Iris pigment epithelial cell (primary cell): Measurements from ENCODE around the gene DBN1.

ENCODE experiments used
- DNase-seq: peaks from one replicate; pipeline ENCODE4 v3.0.0-alpha.2; 2011; ENCODE audit warnings: low read depth

Gene DBN1

DNA sequence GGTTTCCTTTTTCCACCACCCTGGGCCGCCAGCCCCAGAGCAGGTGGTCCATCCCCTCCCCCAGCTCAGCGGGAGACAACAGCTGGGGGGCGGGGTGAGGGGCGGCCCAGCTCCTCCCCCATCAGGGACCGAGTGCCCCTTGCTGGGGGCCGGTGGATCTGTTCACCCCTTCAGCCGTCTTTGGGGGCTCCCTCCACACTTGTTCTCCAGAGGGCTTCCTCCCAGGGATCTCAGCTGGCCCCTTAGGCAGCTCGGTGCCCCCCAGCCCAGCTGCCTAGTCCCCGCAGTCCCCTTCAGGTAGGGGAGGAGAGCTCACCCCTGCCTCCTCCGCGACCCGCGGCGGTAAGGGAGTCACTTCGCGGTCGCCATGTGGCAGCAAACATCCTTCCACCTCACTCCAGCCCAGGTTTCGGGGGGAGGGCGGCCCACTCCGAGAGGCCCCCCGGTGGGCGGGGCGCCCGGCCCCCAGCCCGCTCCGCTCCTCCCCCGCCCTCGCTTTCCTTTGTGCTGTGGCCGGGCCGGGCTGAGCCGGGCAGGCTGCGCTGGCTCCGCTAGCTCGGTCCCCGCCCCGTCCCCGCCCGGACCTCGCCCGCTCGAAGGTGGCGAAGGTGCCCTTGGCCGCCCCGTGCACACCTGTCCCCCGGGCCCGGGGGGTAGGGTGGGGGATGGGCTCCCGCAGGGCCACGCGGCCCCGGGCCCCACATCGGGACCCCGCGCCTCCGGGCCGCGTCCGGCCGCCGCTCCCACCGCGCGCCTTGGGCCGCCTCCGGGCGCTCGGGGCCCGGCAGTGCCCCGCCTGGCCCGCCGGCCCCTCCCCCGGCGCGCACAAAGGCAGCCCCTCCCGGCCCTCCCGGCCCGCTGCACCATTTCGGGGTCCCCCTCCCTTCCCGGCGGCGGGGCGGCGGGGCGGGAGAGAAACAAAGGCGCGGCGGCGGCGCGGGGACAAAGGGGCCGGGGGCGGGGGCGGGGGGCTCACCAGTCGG, 683 bp downstream of the DBN1 start:
- DNase-seq, result no peak

DNA sequence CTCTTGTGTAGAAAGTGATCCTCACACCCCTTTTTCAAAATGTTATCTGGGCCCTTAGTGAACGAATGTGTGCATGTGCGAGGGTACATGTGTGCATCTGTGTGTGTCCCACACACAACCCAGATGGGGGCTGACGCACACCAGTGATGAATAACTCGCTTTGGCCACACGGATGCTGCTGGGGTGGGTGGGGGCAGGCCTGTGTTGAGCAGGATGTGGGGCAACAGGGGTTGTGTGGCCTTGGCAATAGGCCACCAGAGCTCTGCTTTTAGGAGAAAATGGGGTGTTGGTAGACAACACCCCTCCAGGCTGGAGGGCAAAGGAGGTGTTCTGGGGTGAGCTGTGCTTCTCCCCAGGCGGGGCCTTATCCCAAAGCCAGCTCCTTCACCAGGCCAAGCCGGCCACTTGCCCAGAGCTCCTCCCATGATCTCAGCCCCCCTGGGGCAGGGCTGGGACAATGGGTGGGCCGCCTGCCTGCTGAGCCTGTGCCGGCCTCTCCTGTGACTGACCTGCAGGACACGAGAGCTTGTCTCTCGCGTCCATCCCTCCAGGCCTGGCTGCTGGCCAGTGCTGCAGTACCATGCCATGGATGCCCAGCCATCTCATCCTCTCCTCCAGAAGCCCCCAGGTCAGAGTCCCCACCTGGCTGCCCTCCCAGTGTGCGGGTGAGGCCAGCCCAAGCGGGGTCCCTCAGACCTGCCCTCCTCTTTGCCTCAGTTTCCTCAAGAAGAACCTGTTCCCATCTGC, 1.7 kb downstream of the DBN1 start:
- peak; percentile 80 for DNase-seq

DNA sequence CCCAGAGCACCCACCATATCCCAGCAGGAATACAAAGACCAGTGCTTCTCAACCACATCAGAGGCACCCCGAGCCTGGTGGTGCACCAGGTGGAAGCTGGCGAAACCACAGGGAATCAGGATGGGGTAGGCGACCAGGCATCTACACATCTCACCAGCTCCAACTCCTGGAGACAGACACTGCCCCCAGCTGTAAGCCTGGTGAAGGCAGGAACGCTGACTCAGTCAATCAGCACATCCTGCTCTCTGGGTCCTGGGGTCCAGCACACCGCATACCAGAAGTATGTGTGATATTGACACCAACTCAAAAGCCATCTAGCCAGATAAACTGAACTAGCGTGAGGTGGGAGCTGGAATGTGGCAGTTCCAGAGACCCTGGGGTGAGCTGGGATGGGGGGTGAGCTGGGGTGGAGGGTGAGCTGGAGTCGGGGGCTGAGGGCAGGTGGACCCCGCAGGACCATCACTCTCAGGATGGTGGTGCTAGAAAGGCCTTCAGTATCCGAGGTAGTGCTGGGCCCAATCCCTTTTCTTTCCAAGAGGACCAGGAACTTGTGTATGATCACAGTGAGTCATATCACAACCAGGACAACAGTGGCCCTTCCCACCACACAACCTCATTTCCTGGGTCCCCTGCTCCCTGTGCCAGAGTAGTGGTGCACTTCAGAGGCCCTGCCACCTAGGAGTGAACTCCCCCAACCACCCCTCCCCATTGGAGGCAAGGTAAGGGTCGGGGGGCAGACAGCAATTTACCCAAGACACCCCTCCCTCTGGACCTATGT, 2.5 kb downstream of the DBN1 start:
- peak; percentile 88 for DNase-seq

- DNase-seq, result no peak
These were observed 3.5 kb downstream of the DBN1 start for GRCh38 chr5:177469750-177470525.

DNA sequence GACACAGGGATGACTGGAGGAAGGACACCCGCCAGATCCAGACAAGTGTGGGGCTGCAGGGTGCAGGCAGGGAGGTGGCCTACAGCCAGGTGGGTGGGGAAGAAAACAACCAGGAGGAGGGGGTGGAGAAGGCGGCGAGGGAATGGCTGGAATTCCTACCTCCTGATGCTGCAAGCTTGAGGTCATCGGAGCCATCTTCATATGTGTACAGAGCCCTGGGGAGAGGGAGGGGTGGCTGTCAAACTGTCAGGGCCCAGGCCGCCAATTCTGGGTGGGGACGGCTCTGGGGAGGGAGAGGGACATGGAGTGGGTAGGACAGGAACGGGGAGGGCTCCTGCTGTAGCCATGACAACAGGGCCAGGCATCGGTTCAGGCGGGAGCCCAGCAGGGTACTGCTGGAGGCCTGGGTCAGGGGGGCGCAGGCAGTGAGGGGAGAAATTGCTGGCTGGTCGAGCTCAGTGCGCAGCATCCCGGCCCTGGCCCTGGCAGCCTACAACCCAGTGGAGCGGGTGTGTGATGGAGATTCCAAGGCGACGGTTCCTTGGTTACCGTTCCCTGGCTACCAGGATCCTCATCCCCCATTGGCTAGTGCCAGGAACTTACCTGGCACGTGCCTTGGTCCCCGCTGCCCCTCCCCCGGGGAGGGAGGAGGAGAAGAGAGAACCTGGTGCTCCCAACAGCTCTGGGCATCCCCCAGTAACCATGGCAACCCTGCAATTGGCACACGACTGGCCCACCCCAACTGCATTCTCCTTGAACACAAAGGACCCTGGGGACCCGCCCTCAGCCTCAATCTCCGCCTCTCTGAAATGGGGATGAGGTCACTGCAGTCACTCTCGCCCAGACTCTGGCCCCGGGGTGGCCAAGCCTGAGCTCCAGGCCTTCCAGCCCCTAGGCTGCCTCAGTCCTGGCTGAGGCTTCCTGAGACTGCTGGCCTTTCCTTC, 4.5 kb downstream of the DBN1 start:
- DNase-seq, result peak; percentile 85

DNA sequence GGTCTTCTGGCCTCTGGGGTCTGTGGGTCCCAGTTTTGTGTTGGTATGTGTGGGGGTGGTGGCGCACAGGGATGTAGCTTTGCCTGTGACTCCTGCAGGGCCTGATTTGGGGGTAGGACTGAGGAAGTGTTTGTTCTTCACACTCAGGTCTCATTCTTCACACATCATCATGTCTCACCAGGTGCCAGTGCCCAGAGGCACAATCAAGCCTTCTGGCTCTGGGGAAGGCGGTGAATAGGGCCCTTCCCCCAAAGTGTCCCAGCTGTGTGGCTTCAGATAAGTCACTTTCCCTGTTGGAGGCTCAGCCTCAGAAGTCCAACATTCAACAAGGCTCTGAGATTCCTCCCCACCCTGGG, 5.1 kb downstream of the DBN1 start:
- no peak for DNase-seq

GRCh38 chr5:177467436-177467835, 6.0 kb downstream of the DBN1 start:
- no peak for DNase-seq

DNA sequence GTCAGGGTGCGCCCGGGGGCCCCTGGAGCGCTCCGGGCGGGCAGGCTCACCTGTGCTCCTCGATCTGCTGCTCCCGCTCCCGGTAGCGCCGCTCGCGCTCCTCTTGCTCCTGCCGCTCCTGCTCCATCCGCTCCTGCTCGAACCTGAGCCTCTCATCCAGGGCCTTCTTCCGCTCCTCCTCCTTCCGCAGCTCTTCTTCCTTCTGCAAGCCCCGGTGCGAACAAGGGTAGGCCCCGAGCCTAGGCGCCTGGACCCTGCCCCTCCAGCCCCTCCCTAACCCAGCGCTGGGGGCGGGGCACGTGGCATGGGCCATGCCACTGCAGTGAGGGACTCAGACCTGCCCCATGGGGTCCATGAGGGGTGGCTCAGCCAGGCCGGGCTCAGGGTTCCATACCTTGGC, 6.6 kb downstream of the DBN1 start:
- DNase-seq, result no peak

- no peak for DNase-seq
These were observed 8.4 kb downstream of the DBN1 start for GRCh38 chr5:177465044-177465443.

- no peak for DNase-seq
These were observed 11.3 kb downstream of the DBN1 start for GRCh38 chr5:177462021-177462670.

- no peak for DNase-seq
These were observed 13.4 kb downstream of the DBN1 start for GRCh38 chr5:177459819-177460628.

DNA sequence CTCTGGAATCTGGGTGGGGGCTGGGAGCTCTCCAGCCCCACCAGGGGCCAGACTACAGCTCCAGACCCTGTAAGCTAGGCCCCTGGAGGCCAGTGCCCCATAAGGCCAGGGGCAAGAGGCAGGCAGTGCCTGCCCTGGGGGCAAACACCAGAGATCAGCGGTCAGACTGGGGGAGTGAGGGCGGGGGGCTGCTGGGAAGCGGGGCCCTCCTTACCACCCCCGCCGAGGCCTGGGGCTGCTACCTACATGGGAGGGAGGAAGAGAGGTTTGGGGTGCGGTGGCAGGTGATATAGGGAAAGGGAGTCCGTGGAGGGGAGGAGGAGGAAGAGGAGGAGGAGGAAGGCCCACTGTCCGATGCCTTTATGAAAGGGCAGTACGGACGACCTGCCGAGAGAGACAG, 14.1 kb downstream of the DBN1 start:
- no peak for DNase-seq

GRCh38 chr5:177458912-177459350, 14.5 kb downstream of the DBN1 start:
- DNase-seq, result no peak

GRCh38 chr5:177457852-177458681, 15.4 kb downstream of the DBN1 start:
- no peak for DNase-seq

DNA sequence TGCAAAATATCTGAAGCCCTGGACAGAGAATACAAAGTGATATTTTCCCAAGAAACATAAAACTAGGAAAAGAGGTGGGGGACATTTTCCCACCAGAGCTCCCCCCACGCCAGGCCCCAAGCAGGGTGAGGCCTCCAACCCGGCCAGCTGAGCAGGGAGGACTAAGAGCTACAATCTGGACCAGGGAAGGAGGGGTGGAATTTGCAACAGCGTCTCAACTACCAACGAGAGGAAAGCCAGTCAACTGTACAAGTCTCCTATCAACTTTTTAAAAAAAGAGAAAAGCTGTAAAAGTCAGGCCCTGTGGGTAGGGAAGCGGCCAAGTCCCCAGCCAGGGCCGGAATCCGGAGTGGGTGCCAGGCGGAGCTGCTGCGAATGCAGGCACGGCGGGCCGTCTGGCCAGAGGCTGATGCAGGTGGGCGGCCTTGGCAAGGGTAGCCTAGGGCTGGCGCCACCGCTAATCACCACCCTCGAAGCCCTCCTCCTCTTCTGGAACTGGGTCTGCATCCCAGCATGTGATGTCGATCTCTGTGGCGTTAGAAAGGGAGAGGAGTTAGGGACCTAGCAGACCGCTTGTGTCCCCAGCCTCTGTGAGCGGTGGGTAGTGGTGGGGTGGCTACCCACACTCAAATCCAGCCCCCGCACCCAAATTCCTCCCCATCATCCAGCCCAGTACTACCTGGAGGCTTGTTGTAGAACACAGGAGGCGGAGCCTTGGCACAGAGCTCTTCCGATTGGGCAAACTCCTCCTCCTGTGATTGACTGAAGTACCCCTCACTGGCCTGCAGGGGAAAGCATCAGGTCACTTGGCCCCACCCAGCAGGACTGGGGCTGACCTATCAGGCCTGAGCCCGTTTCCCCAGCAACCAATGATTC, 16.2 kb downstream of the DBN1 start:
- DNase-seq, result peak; percentile 98

GRCh38 chr5:177456591-177456964, 16.9 kb downstream of the DBN1 start:
- no peak for DNase-seq
